GM18511 (cell line): ENCODE data around the gene PRRC2B.
"Not testable (repeated sequence)": the region's sequence is repeated elsewhere in the genome, so short reads cannot be mapped to it uniquely, and the experiment has no call there.

Source experiments
- ATAC-seq: cut with Tn5 transposase; IDR thresholded peaks from one replicate; pipeline ENCODE4 v1.9.1; 2021; ENCODE audit warnings: mild to moderate bottlenecking, moderate library complexity; ENCODE audit not compliant: unreplicated experiment

PRRC2B gene

DNA sequence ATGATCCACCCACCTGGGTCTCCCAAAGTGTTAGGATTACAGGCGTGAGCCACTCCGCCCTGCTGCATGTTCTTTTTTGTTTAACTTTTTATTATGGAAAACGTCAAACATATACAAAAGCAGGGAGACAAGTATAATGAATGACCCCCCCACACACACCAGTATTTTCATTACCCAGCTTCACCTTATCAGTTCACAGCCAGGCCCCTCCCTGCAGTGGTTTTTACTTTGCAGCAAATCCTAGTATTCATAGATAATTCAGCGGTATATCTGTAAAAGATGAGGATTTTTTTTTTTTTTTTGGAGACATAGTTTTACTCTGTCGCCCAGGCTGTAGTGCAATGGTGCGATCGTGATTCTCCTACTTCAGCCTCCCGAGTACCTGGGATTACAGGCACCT lies 111.1 kb downstream of the PRRC2B start:
- ATAC-seq: no peak

DNA sequence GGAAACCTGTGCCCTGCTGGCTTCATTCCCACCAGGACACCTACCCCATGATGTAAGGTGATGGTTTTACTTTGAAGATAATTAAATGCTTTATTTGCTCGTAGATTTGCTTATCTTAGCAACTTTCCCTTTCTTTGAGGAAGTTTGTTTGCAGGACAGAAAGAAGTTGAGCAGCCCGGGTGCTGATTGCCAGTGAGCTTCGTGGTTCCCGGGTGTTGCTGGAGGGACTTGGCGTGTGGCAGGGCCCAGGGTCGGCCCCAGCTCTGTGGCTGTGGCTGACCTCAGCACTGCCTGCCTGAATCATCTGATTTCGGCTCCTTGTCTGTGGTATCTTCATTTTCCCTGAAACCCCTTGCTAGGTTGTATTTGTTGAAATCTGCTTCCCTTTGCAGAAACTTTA lies 117.5 kb downstream of the PRRC2B start:
- no peak for ATAC-seq

DNA sequence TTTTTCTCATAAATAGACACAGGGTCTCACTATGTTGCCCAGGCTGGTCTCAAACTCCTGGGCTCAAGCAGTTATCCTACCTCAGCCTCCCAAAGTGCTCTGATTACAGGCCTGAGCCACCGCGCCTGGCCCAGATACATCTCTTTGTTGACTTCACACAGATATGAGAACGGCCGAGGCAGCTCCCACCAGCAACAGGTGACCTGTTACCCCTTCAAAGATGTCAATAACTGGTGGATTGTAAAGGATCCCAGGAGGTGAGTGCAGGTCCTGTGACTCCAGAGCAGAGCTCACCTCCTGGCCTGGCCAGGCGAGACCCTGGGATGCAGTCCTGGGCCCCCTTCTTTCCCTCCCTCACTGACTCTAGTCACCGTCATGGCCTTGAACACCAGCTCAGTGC lies 118.0 kb downstream of the PRRC2B start:
- ATAC-seq: no peak

- no peak for ATAC-seq
Measured at GRCh38 chr9:131513177-131513576, 119.3 kb downstream of the PRRC2B start.

- not testable (repeated sequence) for ATAC-seq
Measured at GRCh38 chr9:131515559-131516031, 121.7 kb downstream of the PRRC2B start.

DNA sequence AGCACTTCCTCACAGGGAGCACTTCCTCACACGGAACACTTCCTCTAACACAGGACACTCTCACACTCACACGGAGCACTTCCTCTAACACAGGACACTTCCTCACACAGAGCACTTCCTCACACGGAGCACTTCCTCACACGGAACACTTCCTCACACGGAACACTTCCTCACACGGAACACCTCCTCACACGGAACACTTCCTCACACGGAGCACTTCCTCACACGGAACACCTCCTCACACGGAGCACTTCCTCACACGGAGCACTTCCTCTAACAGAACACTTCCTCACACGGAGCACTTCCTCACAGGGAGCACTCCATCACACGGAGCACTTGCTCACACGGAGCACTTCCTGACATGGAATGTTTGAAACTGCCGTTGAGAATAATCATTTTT lies 122.2 kb downstream of the PRRC2B start:
- ATAC-seq: no peak

GRCh38 chr9:131516930-131517329 lies 123.0 kb downstream of the PRRC2B start:
- ATAC-seq: no peak

- ATAC-seq: no peak
Measured at GRCh38 chr9:131517761-131518190, 123.9 kb downstream of the PRRC2B start.

DNA sequence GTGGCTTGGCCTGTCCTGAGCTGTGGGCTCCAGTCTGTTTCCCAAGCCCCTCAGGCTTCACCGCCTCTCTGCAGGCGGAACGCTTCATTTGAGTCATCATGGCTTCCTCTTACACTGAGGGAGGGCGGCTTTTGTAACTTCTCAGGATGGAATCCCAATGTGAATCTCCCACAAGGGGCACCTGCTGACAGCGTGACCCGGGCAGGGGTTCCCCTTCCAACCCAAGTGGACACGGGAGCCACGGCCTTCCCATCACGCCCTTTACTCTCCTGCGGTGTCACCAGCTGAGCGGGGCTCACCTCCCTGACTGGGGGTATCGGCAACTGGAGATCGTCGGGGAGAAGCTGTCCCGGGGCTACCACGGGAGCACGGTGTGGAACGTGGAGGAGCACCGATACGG lies 124.7 kb downstream of the PRRC2B start:
- ATAC-seq: no peak

DNA sequence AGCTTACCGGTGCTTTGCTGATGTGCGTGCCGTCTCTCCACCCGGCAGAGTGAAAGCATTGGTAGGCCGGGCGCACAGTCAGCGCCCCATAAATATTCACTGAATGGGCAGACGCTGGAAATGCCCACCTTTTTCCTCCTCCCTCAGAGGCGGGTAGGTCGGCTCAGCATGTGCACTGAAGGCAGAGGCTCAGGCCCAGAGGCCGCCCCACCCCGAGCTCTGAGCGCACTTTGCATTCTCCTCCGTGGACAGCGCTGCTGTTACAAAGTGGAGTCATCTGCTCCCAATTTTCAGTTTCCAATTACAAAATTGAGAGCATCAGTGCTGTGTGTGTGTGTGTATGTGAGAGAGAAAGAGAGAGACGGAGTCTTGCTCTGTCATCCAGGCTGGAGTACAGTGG lies 126.6 kb downstream of the PRRC2B start:
- ATAC-seq: no peak

GRCh38 chr9:131521203-131521602 lies 127.3 kb downstream of the PRRC2B start:
- ATAC-seq: no peak

GRCh38 chr9:131521822-131522221 lies 127.9 kb downstream of the PRRC2B start:
- no peak for ATAC-seq

DNA sequence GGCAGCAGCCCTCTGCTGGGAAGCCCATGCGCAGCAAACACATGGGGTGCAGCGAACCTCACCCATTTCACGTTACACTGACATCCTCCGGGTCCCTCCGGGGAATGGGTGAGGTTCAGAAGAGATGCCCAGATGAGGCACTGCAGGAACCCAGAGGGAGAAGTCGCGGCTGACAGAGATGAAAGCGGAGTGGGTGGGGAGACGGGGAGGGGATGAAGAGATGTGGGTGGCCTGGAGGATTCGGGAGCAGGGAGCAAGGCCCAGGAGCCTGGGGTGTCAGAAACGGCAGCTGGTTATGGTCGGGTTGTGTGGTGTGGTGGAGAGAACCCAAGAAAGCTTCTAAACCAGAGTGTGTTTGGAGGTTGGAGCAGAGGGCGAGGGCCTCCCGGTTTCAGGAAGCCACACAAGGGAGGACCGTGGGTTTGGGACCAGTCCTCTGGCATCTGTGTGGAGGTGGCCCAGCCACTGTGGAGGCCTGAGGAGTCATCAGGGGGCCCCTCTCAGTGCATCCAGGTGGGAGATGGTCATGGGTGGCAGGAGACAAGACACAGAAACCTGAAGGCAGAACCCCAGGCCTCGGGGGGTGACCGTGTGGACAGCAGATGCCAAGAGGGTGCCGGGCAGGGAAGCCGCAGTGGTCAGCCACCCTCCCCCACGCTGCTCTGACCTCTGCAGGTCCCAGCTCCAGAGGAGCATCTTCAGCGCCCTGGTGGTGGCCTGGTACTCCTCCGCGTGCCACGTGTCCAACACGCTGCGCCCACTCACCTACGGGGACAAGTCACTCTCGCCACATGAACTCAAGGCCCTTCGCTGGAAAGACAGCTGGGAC lies 128.6 kb downstream of the PRRC2B start:
- no peak for ATAC-seq

GRCh38 chr9:131523086-131523388 lies 129.2 kb downstream of the PRRC2B start:
- ATAC-seq: no peak

GRCh38 chr9:131523451-131524435 lies 129.9 kb downstream of the PRRC2B start:
- no peak for ATAC-seq

- no peak for ATAC-seq
Measured at GRCh38 chr9:131524665-131525315, 130.9 kb downstream of the PRRC2B start.

DNA sequence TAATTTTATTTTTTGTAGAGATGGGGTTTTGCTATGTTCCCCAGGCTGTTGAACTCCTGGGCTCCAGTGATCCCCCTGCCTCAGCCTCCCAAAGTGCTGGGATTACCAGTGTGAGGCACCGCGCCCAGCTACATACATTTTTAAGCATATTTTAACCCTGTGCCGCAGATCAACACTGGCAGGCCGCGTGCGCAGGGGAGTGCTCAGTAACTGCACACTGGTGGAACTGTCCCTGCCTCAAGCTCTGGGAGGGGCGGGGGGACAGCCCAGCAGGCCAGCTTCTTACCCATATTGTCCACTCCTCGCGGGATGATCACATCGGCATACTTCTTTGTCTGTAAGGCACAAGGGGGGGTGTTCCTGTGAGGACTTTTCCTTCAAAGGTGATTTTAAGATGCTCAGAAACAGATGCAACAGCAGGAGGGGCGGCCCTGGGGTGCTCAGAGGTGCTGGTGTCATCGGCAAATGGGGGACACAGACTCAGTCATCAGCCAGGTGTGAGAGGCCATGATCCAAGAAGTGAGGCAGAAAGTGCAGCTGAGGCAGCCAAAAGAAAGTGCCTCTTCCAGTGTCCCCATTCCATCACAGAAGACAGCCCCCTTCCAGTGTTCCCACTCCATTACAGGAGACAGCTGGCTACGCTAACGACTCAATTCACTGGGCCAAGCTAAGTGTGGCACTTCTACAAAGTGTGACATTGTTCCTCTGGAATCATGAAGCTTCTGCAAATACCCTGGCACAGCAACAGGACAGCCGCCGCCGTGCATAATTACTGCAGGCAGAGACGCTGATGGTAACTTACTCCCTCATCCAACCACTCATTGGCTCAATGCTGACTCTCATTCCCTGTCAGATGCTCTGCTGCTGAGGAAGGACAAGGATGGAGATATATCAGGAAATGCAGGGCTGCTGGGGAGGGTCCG lies 132.0 kb downstream of the PRRC2B start:
- no peak for ATAC-seq

DNA sequence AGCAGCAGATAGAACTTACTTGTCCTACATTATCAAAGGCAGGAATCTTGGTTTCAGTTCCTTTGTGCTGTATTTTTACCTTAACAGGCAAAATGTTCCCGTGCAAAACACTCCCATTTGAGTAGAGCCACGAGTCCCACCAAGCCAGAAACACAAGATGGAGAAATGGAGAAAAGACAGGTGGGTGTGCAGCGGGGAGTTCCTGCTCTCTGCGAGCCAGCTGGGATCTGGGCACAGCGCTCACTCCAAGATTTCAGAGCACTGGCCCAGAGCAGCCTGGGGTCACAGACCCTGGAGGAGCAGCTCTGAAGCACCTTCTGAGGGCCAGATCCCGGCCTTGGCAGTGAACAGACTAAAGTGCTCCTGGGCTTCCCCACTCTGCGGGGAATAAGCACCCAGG lies 134.3 kb downstream of the PRRC2B start:
- no peak for ATAC-seq

DNA sequence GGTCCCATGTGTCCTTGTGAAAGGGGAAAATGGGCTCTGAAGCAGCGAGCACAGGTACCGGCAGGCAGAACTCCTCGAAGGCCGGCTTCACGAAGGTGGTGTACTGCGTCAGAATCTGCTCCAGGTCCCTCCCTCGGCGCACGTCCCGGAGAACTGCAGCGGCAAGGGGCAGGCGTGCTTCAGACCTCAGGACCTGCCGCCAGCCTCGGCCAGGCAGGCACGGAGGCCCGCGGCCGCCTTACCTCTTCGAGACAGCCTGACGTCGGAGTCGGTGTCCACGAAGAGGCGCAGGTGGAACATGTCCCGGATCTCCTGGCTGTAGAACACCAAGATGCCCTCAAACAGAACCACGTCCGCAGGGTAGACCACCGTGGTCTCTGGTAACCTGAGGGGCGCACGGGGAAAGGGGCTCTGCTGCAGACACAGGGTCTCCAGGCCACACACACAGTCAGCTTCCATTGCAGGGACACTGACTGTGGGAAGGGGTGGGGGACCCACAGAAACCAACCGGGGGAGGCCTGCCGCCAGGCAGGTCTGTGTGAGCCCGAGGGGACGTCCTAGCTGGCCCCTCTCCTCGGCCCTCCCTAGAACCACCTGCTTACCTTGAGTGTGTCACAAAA lies 135.1 kb downstream of the PRRC2B start:
- ATAC-seq: no peak
